ENCODE measurements around the gene RIPK4. TPM values are rescaled to one million over a fixed set of nuclear protein-coding genes. Genes with fewer than 3 reads are reported as not detected.
"Not testable (repeated sequence)": the region's sequence is repeated elsewhere in the genome, so short reads cannot be mapped to it uniquely, and the experiment has no call there.

Gene RIPK4
- total RNA-seq, 1 donor from 2014 or later, result 6.4 TPM

DNA sequence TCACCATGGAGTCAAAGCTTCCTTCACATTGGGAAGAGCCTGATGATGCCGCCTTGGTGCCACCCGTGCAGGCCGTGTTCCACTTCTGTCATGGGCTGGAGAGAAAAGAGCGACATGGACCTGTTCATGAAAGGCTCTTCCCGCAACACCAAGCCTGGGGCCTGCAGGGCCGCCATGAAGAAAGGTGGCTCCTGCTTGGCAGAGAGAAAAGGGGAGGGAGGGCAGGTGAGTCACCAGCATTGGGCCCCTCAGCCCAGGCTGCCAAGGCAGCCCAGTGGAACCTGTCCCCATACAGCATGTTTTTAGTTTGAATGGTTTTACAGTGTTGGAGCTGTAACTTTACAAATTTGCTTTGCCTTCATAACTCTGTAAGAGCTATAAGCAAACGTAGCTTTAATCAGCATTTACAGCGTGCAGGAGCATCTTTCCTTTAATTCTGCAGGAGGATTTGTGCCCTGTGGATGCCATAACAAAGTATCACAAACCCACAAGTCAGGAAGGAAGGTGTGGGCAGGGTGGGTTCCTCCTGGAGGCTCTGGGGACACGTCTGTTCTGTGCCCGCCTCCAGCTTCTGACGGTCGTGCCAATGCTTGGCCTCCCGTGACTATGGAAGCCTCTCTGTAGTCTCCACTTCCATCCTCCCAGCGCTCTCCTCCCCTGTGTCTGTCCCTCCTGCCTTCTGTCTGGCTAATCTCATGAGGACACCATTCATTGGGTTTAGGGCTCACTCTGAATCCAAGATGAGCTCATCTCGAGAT is 49.1 kb downstream of the RIPK4 start:
- no peak for TF ChIP-seq CTCF (IDR thresholded peaks at IDR 0.05)
- no peak for DNase-seq (ENCODE audit: low spot score in 2 of 2)
- intact Hi-C loops (cut with DNase I), result no loop called here
- no peaks in the 10 kb centered on the region for H3K27me3 ChIP-seq
- no peaks in the 10 kb centered on the region for H3K36me3 ChIP-seq
- H3K4me1 ChIP-seq, result no peaks in the 10 kb centered on the region
- H3K27ac ChIP-seq, result no peak overlapping the region
- H3K9me3 ChIP-seq, result no peaks in the 10 kb centered on the region
- H3K4me3 ChIP-seq, result no peak overlapping the region

DNA sequence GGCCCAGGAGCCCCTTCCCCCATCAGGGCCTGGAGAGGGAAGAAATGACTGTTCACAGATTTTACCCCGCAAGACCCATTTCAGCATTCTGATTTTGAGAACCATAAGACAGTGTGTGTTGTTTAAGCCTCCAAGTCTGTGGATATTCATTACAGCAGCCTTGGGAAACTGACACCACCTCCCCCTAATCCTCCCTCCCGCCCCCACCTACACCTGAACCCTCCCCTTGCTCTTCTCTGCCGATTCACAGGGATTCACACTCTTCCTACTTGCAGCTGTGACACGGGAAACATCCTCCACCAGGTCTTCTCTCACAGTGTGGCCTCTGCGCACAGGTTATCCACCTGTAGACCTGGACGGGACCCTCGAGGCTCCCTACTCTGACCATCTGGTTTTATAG is 50.1 kb downstream of the RIPK4 start:
- Histone ChIP-seq H3K27ac (no peak overlapping the region), H3K9me3 (no peaks in the 10 kb centered on the region), H3K4me1 (no peaks in the 10 kb centered on the region), H3K36me3 (no peaks in the 10 kb centered on the region), H3K27me3 (no peaks in the 10 kb centered on the region), H3K4me3 (no peak overlapping the region)
- DNase-seq (ENCODE audit: low spot score in 2 of 2), result no peak
- TF ChIP-seq CTCF (IDR thresholded peaks at IDR 0.05), result no peak
- intact Hi-C loops (cut with DNase I), result no loop called here

DNA sequence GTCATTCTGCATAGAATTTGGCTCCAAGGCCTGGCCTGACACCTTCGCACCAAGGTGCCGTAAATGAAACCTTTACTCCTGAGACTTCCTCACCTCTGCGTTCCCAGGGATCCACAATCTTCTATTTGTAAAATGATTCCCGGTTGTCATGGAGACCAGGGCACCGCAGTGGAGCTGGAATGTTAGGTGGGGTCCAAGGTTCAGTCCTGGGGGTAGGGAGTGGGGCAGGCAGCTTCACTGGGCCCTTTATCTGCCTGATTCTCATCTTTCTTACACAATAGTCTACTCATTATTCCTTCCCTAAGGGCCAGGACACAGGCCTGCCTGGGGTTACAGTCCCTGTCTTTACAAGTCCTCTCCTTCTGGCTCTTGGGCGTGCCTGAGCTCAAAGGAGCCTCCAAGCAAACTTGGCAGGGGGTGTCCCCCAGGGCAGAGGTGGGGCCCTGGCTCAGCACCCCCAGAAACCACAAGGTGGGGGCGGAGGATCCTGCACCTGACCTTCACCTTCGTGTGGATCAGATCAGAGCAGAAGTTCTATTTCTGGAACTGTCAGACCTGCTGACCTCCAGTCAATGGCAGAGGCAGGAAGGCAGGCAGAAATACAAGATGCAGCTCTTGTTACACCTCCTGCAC is 51.1 kb downstream of the RIPK4 start:
- no peaks in the 10 kb centered on the region for H3K9me3 ChIP-seq
- H3K4me3 ChIP-seq, result no peak overlapping the region
- H3K36me3 ChIP-seq, result no peaks in the 10 kb centered on the region
- intact Hi-C loops (cut with DNase I), result no loop called here
- no peaks in the 10 kb centered on the region for H3K4me1 ChIP-seq
- no peak for TF ChIP-seq CTCF (IDR thresholded peaks at IDR 0.05)
- DNase-seq (ENCODE audit: low spot score in 2 of 2), result no peak
- H3K27ac ChIP-seq, result no peak overlapping the region
- no peaks in the 10 kb centered on the region for H3K27me3 ChIP-seq

- H3K4me1 ChIP-seq; H3K27ac ChIP-seq; H3K4me3 ChIP-seq; H3K9me3 ChIP-seq; H3K27me3 ChIP-seq; intact Hi-C loops (cut with DNase I); H3K36me3 ChIP-seq; DNase-seq (ENCODE audit: low spot score in 2 of 2): not testable (repeated sequence)
Observed at GRCh38 chr21:41714299-41714865, 52.5 kb downstream of the RIPK4 start.

DNA sequence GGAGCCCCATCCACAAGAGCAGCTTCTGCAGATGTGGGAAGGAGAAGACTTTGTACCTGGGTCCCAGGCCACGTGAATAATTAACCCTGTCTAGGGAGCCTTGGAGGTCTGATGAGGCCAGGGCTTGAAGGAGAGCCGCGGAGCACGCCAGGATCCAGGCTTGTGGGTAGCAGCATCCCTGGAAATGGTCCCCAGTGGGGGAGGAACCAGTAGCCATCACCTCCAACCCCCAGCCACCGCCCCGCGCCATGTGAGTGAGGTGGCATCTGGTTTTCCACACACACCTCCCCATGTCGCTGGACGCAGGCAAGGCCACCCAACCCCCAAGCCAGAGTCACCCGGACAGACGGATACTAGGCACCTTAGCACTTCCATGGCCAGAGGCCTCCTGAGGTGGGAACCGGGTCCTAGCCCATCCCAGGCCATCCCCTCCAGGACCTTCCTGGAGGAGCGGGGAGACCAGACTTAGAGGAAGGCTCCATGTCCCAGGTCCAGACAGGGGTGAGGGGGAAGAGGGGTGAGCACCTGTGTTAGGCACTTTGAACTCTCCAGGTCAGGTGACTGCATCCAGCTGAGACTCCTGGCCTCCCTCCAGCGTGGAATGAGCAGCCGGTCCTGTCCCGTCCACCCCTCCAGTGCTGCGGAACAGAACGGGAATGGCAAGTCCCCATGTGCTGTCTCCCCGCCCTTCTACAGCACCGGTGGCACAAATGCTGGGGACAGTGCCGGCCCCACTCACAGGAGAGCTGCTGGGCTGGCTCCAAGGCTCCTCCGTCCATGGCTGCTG is 53.2 kb downstream of the RIPK4 start:
- H3K27me3 ChIP-seq, result no peaks in the 10 kb centered on the region
- no peaks in the 10 kb centered on the region for H3K9me3 ChIP-seq
- H3K27ac ChIP-seq, result no peak overlapping the region
- no peak for TF ChIP-seq CTCF (IDR thresholded peaks at IDR 0.05)
- DNase-seq (ENCODE audit: low spot score in 2 of 2), result no peak
- intact Hi-C loops (cut with DNase I), result no loop called here
- no peaks in the 10 kb centered on the region for H3K36me3 ChIP-seq
- H3K4me3 ChIP-seq, result no peak overlapping the region
- H3K4me1 ChIP-seq, result no peaks in the 10 kb centered on the region

GRCh38 chr21:41712730-41713129 is 54.1 kb downstream of the RIPK4 start:
- Histone ChIP-seq H3K9me3 (no peaks in the 10 kb centered on the region), H3K36me3 (no peaks in the 10 kb centered on the region), H3K27ac (no peak overlapping the region), H3K4me3 (no peak overlapping the region), H3K4me1 (no peaks in the 10 kb centered on the region), H3K27me3 (no peaks in the 10 kb centered on the region)
- intact Hi-C loops (cut with DNase I), result no loop called here
- no peak for DNase-seq (ENCODE audit: low spot score in 2 of 2)
- no peak for TF ChIP-seq CTCF (IDR thresholded peaks at IDR 0.05)

Data from ascending aorta (tissue), 2 donors.